Measurements from ENCODE around the gene MRPL36. TPM values are rescaled to one million over a fixed set of nuclear protein-coding genes. Genes with fewer than 3 reads are reported as not detected.
A peak's percentile ranks its signal among the peaks of the same experiment; 100 is the strongest.
"Not testable (repeated sequence)": the region's sequence is repeated elsewhere in the genome, so short reads cannot be mapped to it uniquely, and the experiment has no call there.

Gene MRPL36
- total RNA-seq, 1 experiment from 2014 or later = 102 TPM

DNA sequence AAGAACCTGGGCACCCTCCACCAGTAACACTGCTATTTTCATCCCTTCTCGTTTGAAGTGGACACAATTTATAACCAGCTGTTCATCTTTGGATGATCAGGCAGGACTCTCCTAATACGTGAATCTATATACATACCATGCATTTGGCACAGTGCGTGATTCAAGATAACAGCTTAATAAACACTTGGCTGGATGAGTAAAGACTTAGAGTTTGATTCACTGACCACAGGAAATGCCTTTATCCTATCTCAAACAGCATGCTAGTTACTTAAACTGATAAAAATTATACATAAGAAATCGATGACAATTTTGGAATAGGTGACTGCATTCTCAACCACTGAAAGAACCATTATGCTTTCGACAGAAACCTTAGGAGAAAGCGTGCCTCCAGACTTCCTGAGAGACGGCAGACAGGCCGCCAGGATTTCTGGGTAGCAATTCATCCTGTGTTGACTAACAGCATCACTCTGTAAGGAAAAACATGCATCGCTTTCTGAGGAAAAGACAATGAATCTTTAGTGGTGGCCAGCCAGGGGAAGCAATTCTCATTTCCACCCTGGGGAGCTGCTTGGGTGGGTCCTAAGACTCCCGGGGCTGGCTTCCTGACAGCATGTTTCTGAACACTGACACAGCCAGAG, 9.7 kb downstream of the MRPL36 start:
- peak; percentile 84 for DNase-seq (ENCODE audit: low spot score)
- H3K4me3 ChIP-seq (ENCODE audit: low read depth, low read length, poor library complexity, severe bottlenecking) = no peak overlapping the region
- no TSS peak for BruUV-seq (replicated peaks)
- ChIA-PET CTCF (no interaction called here), POLR2A (ENCODE audit: low non-redundant PET) (no interaction called here)
- no peaks in the 10 kb centered on the region for H3K27me3 ChIP-seq (replicated peaks; ENCODE audit: insufficient read depth, low read depth, low read length, poor library complexity)
- TF ChIP-seq, protein P1, sequence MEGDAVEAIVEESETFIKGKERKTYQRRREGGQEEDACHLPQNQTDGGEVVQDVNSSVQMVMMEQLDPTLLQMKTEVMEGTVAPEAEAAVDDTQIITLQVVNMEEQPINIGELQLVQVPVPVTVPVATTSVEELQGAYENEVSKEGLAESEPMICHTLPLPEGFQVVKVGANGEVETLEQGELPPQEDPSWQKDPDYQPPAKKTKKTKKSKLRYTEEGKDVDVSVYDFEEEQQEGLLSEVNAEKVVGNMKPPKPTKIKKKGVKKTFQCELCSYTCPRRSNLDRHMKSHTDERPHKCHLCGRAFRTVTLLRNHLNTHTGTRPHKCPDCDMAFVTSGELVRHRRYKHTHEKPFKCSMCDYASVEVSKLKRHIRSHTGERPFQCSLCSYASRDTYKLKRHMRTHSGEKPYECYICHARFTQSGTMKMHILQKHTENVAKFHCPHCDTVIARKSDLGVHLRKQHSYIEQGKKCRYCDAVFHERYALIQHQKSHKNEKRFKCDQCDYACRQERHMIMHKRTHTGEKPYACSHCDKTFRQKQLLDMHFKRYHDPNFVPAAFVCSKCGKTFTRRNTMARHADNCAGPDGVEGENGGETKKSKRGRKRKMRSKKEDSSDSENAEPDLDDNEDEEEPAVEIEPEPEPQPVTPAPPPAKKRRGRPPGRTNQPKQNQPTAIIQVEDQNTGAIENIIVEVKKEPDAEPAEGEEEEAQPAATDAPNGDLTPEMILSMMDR (conservative IDR thresholded peaks at IDR 0.05; ENCODE audit: low read depth, low read length) = no peak
- no peak for TF ChIP-seq EZH2 (IDR thresholded peaks at IDR 0.05; ENCODE audit: borderline replicate concordance, low read depth, low read length, poor library complexity, severe bottlenecking)
- H3K4me1 ChIP-seq (ENCODE audit: insufficient read depth, low read length, poor library complexity, severe bottlenecking) = peaks cover 34% of the 10 kb centered on the region
- H3K27ac ChIP-seq (ENCODE audit: low read depth, low read length, poor library complexity, severe bottlenecking) = peak overlapping the region; percentile 26
- intact Hi-C loops (cut with micrococcal nuclease; ENCODE audit: unreplicated experiment) = no loop called here
- no peaks in the 10 kb centered on the region for H3K9me3 ChIP-seq (ENCODE audit: low read depth, low read length, poor library complexity, severe bottlenecking)
- H3K36me3 ChIP-seq (ENCODE audit: insufficient read depth, low read length, poor library complexity, severe bottlenecking) = no peaks in the 10 kb centered on the region

DNA sequence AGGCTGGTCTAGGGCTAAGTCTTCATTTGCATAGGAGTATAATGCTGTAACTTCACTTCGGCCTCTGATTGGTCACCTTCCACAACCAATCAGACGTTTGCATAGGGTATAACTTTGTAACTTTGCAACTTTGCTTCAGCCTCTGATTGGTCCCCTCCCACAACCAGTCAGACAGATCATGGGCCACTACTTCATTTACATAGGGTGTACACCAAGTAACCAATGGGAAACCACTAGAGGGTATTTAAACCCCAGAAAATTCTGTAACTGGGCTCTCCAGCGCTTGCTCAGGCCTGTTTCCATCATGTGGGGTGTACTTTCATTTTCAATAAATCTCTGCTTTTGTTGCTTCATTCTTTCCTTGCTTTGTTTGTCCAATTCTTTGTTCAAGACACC, 10.2 kb downstream of the MRPL36 start:
- peaks cover 29% of the 10 kb centered on the region for H3K4me1 ChIP-seq (ENCODE audit: insufficient read depth, low read length, poor library complexity, severe bottlenecking)
- H3K36me3 ChIP-seq (ENCODE audit: insufficient read depth, low read length, poor library complexity, severe bottlenecking); H3K27ac ChIP-seq (ENCODE audit: low read depth, low read length, poor library complexity, severe bottlenecking); intact Hi-C loops (cut with micrococcal nuclease; ENCODE audit: unreplicated experiment); BruUV-seq (replicated peaks); H3K9me3 ChIP-seq (ENCODE audit: low read depth, low read length, poor library complexity, severe bottlenecking); CTCF ChIA-PET; H3K27me3 ChIP-seq (replicated peaks; ENCODE audit: insufficient read depth, low read depth, low read length, poor library complexity); POLR2A ChIA-PET (ENCODE audit: low non-redundant PET); H3K4me3 ChIP-seq (ENCODE audit: low read depth, low read length, poor library complexity, severe bottlenecking): not testable (repeated sequence)
- peak; percentile 76 for DNase-seq (ENCODE audit: low spot score)

DNA sequence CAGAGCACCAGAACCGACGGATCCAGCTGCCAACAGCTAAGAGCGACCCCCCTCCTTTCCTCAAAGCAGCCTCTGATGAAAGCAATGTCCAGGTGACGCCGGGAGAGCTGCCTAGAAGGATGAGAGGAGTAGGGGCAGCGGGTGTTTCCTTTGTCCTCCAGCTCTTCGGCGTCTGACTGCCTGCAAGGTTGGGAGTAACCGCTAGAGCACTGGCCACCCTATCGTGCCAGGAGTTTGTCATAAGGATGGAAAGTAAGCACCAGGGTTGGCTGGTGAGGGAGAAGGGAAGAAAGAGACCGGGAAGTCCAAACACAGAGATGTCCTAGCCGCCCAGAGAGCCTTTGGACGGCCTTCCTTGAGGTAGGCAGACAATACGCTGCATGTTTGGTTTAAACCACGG, 10.8 kb downstream of the MRPL36 start:
- H3K4me1 ChIP-seq (ENCODE audit: insufficient read depth, low read length, poor library complexity, severe bottlenecking) = peaks cover 27% of the 10 kb centered on the region
- no peaks in the 10 kb centered on the region for H3K36me3 ChIP-seq (ENCODE audit: insufficient read depth, low read length, poor library complexity, severe bottlenecking)
- H3K27ac ChIP-seq (ENCODE audit: low read depth, low read length, poor library complexity, severe bottlenecking) = no peak overlapping the region
- POLR2A ChIA-PET (ENCODE audit: low non-redundant PET) = no interaction called here
- intact Hi-C loops (cut with micrococcal nuclease; ENCODE audit: unreplicated experiment) = no loop called here
- no peak overlapping the region for H3K4me3 ChIP-seq (ENCODE audit: low read depth, low read length, poor library complexity, severe bottlenecking)
- no peaks in the 10 kb centered on the region for H3K9me3 ChIP-seq (ENCODE audit: low read depth, low read length, poor library complexity, severe bottlenecking)
- no peak for DNase-seq (ENCODE audit: low spot score)
- no peak for TF ChIP-seq EZH2 (IDR thresholded peaks at IDR 0.05; ENCODE audit: borderline replicate concordance, low read depth, low read length, poor library complexity, severe bottlenecking)
- TF ChIP-seq, protein P1 (conservative IDR thresholded peaks at IDR 0.05; ENCODE audit: low read depth, low read length) = no peak
- CTCF ChIA-PET = no interaction called here
- no TSS peak for BruUV-seq (replicated peaks)
- no peaks in the 10 kb centered on the region for H3K27me3 ChIP-seq (replicated peaks; ENCODE audit: insufficient read depth, low read depth, low read length, poor library complexity)

DNA sequence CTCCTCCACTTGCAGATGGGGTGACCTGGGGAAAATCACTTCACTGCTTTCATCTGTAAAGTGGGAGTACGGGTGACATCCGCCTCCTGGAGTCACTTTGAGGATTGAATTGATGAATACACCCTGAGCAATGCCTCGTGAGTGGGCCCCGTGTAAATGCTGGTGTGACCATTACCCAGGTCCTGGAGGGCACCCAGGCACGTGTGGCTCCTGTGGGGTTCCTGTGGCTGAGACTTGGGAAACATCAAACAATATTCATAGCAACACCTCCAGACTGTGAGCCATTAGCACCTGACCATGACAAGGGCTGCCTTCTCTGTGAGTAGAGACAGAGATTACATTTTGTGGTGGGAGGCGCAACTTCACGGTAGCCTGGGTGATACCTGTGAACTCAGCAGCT, 11.4 kb downstream of the MRPL36 start:
- intact Hi-C loops (cut with micrococcal nuclease; ENCODE audit: unreplicated experiment) = no loop called here
- no peak for DNase-seq (ENCODE audit: low spot score)
- Histone ChIP-seq H3K27me3 (replicated peaks; ENCODE audit: insufficient read depth, low read depth, low read length, poor library complexity) (no peaks in the 10 kb centered on the region), H3K9me3 (ENCODE audit: low read depth, low read length, poor library complexity, severe bottlenecking) (no peaks in the 10 kb centered on the region), H3K4me1 (ENCODE audit: insufficient read depth, low read length, poor library complexity, severe bottlenecking) (peaks cover 22% of the 10 kb centered on the region), H3K27ac (ENCODE audit: low read depth, low read length, poor library complexity, severe bottlenecking) (no peak overlapping the region), H3K36me3 (ENCODE audit: insufficient read depth, low read length, poor library complexity, severe bottlenecking) (no peaks in the 10 kb centered on the region), H3K4me3 (ENCODE audit: low read depth, low read length, poor library complexity, severe bottlenecking) (no peak overlapping the region)
- POLR2A ChIA-PET (ENCODE audit: low non-redundant PET) = no interaction called here
- TF ChIP-seq, protein P1 (conservative IDR thresholded peaks at IDR 0.05; ENCODE audit: low read depth, low read length) = no peak
- TF ChIP-seq EZH2 (IDR thresholded peaks at IDR 0.05; ENCODE audit: borderline replicate concordance, low read depth, low read length, poor library complexity, severe bottlenecking) = no peak
- no TSS peak for BruUV-seq (replicated peaks)
- CTCF ChIA-PET = no interaction called here

Data from A673 (cell line).